T-helper 1 cell treated with Interleukin-12 subunit alpha and Interleukin-12 subunit beta and Interleukin-4 antibody, amounts not matched to agents 30 ng/mL and 1 ng/mL, for 36 hours (primary cell): ENCODE data around the gene MAPK1. TPM values are rescaled to one million over a fixed set of nuclear protein-coding genes. Genes with fewer than 3 reads are reported as not detected.
"Not testable (repeated sequence)": the region's sequence is repeated elsewhere in the genome, so short reads cannot be mapped to it uniquely, and the experiment has no call there.

Experiments
- intact Hi-C: fragments of 100-400 bp; cut with micrococcal nuclease; formaldehyde crosslinking; loops from one replicate; pipeline ENCODE4 v1.15.1; 2024
- total RNA-seq: library from RNA; stranded (reverse); gene quantifications from 2 replicates; pipeline ENCODE4 v1.2.3, GENCODE V29; 2022

Gene MAPK1
- total RNA-seq, 1 donor from 2014 or later = 120 TPM

DNA sequence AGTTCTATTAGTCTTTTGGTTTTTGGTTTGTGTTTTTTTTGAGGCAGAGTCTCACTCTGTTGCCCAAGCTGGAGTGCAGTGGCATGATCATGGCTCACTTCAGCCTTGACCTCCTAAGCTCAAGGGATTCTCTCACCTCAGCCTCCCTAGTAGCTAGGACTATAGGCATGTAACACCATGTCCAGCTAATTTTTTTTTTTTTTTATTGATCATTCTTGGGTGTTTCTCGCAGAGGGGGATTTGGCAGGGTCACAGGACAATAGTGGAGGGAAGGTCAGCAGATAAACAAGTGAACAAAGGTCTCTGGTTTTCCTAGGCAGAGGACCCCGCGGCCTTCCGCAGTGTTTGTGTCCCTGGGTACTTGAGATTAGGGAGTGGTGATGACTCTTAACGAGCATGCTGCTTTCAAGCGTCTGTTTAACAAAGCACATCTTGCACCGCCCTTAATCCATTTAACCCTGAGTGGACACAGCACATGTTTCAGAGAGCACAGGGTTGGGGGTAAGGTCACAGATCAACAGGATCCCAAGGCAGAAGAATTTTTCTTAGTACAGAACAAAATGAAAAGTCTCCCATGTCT is 15.4 kb upstream of the MAPK1 start:
- intact Hi-C loops = not testable (repeated sequence)

DNA sequence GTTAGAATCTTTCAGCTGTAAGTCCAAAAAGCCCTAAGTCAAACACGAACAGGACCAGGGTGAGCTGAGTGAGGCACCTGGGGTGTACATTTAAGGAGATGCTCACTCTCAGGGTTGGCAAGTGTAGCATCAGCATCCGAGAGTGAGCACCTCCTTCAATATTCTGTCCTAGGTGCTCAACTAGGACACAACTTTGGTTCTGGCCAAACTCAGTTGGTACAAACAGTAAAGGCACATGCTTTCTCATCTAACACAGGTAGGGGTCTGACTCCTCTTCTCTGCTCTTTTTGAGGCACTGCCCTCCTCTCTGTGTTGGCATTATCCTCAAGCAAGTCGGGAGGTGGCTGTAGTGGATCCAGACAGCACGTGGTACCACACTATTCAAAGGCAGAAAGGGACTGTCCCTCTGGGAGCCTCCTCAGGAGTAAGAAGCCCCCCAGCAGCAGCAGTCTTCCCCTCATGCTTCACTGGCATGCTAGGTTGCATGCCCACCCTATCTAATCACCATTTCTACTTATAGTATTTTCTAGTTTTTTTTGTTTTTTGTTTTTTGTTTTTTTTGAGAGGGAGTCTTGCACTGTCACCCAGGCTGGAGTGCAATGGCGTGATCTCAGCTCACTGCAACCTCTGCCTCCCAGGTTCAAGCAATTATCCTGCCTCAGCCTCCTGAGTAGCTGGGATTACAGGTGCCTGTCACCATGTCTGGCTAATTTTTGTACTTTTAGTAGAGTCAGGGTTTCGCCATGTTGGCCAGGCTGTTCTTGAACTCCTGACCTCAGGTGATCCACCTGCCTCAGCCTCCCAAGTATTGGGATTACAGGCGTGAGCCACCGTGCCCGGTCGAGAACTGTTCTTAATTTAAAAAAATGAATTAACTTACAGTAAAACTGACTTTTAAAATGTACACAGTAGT is 14.7 kb upstream of the MAPK1 start:
- intact Hi-C loops = no loop called here

- intact Hi-C loops = no loop called here
Observed at GRCh38 chr22:21876486-21877176, 9.2 kb upstream of the MAPK1 start.

GRCh38 chr22:21874953-21875352 is 7.5 kb upstream of the MAPK1 start:
- intact Hi-C loops = not testable (repeated sequence)

DNA sequence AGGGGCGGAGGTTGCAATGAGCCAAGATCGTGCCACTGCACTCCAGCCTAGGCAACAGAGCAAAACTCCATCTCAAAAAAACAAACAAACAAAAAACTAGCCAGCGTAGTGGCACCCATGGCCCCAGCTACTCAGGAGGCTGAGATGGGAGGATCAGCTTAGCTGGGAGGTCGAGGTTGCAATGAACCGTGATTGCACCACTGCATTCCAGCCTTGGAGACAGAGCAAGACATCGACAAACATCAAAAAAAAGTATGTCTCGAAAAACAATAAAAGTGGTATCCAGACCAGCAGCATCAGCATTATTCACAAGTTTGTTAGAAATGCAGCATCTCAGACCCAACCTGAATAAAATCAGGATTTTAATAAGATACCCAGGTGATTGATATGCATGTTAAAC is 6.2 kb upstream of the MAPK1 start:
- intact Hi-C loops = no loop called here

DNA sequence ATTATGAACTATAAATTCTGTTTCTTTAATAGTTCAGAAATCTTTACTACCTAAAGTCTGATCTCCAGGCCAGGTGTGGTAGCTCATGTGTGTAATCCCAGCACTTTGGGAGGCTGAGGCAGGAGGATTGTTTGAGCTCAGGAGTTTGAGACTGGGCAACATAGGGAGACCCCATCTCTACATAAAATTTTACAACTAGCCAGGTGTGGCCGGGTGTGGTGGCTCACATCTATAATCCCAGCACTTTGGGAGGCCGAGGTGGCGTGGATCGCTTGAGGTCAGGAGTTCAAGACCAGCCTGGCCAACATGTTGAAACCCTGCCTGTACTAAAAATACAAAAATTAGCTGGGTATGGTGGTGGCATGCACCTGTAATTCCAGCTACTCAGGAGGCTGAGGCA is 5.3 kb upstream of the MAPK1 start:
- intact Hi-C loops = not testable (repeated sequence)

GRCh38 chr22:21868651-21869050 is 1.2 kb upstream of the MAPK1 start:
- intact Hi-C loops = loop anchor here (1.0 to 5.0 kb wide), 4 partner anchors 69 to 1274 kb away; partner anchors contain the start of genes RSPH14 and YPEL1

DNA sequence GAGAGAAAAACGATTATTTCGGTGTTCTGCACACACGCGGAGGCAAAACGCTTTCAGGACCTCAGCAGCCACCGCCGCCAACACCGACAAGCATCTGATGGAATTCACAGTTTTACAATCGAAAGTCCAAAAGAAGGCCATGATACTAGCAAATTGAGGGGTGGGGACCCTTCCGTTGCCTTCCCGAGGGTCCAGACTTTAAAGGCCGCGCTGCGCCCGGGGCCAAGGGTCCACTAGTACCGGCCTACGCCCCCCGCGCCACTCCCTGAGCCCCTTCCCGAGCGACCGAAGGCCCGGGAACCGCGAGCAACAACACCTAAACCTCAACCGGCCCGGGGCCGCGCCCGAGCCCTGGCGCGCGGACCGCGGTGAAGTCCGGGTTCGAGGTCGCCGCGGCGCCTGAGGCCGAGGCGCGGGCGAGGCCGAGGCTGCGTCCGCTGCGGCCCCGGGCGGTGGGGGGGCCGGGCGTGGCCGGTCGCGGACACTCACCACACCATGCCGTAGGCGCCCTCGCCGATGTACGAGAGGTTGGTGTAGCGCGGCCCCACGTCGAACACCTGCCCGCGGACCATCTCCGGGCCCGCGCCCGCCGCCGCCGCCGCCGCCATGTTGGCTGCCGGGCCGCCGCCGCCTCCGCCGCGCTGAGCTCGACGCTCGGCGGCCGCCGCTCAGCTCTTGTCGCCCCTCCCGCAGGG is 465 bp downstream of the MAPK1 start:
- intact Hi-C loops = loop anchor here (1.0 to 5.0 kb wide), 7 partner anchors 51 to 1275 kb away; partner anchors contain the start of genes PPIL2, PPM1F and RSPH14

GRCh38 chr22:21865041-21865440 is 2.4 kb downstream of the MAPK1 start:
- intact Hi-C loops = loop anchor here (5.0 kb wide), 3 partner anchors 72 to 1277 kb away; partner anchors contain the start of gene RSPH14

GRCh38 chr22:21862386-21863245 is 4.8 kb downstream of the MAPK1 start:
- intact Hi-C loops = no loop called here

GRCh38 chr22:21861851-21862250 is 5.6 kb downstream of the MAPK1 start:
- intact Hi-C loops = no loop called here

- intact Hi-C loops = no loop called here
Observed at GRCh38 chr22:21861264-21861848, 6.1 kb downstream of the MAPK1 start.

- intact Hi-C loops = no loop called here
Observed at GRCh38 chr22:21860491-21861039, 6.9 kb downstream of the MAPK1 start.

DNA sequence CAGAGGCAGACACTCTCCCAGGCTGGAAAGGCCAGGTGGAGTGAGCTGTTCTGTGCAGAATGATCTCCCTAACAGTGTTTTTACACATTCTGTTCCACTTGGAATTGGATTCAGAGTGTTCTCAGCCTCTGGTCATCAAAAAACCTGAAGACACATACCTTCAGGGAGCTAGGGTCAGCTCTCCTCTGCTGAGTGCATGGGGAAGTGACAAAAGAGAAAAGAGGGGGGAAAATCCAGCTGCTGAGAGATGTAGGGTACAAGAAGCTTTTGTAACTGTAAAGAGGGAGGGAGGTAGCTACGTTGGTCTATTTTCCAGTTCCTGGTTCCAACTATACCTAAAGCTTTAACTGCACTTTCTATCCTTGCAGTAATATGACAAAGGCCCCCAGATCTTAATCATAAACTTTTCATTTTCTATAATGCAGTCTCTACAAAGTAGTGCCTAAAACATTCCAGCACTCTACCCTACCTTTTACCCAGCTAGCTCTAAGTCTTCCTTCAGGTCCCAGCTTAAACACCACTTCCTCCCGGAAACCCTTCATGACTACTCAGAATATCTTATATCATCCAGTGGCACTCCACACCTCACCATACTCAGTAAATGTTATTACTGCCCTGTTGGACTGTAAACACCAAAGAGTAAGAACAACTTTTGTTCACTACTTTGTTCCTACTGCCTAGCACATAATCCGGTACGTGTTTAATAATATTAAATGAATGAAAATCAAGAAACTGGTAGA is 9.2 kb downstream of the MAPK1 start:
- intact Hi-C loops = no loop called here

GRCh38 chr22:21857481-21857914 is 9.9 kb downstream of the MAPK1 start:
- intact Hi-C loops = no loop called here

DNA sequence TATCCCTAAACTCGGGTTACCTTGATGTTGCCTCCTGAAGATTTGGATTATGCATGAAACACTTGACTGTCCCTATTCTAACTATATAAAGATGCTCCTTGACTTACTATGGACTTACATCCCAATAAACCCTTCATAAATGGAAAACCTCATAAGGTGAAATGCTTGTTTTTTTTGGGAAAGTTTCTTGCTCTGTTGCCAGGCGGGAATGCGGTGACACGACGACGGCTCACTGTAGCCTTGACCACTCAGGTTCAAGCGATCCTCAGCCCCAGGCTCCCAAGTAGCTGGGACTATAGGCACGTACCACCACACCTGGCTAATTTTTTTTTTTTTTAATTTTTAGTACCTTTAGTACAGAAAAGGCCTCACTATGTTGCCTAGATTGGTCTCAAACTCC is 10.6 kb downstream of the MAPK1 start:
- intact Hi-C loops = no loop called here

DNA sequence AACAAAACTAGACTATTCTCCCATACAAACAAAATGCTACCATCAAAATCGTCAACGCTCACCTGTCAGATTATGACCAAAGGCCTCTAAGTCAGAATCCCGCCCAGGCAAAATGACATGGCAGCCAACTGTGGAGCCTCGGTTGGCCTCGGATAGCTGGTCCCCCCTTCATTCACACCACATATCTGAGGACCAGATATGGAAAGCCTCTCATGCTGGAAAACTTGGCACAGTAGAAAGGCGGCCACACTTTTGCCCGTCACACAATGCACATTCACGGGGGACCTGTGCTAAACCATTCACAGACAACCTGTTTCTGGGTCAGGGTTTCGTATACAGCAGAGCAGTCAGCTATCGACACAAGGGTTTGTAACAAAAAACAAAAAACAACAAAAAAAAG is 11.2 kb downstream of the MAPK1 start:
- intact Hi-C loops = no loop called here

- intact Hi-C loops = no loop called here
Observed at GRCh38 chr22:21855676-21856075, 11.8 kb downstream of the MAPK1 start.

DNA sequence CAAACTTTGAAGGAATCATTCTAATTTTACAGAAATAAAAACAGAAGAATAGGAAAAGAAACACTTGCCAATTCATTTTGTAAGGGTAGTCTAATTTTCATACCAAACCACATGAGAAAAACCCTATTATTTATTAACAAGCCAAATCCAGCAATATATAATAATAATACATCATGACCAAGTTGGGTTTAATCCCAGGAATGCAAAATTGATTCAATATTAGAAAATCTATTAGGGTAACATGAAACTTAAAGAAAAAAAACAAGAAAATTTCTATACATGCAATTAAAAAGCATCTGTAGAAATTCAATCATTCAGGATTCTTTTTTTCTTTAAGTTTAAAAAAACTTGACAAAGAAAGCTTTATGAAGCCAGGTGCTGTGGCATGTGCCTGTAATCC is 16.8 kb downstream of the MAPK1 start:
- intact Hi-C loops = no loop called here
